ENCODE results near the gene DSG2.

GRCh38 chr18:31558567-31558966 lies 60.6 kb downstream of the DSG2 start:
- TF ChIP-seq CTCF (IDR thresholded peaks at IDR 0.05) = no peak
- TF ChIP-seq POLR2A (IDR thresholded peaks at IDR 0.05) = no peak
